SK-N-SH (cell line): ENCODE measurements around the gene MCAM. TPM values are rescaled to one million over a fixed set of nuclear protein-coding genes. Genes with fewer than 3 reads are reported as not detected.

ENCODE experiments used
- CTCF ChIA-PET: fragments of 300-600, 350-600 bp; formaldehyde crosslinking; extraction: SDS; loops from one replicate; lab custom pipeline; 2021; lab: Yijun Ruan, JAX
- POLR2A ChIA-PET: fragments of 350-600 bp; sonication (Branson Sonifier 250); formaldehyde crosslinking; extraction: SDS; loops from one replicate; lab custom pipeline; 2020; ENCODE audit warnings: antibody characterized with exemption, inconsistent platforms; lab: Yijun Ruan, JAX
- DNase-seq: peaks from one replicate; pipeline ENCODE4 v3.0.0; 2012
- H2AFZ ChIP-seq: fragments of 200-600 bp; sonication (generic); 2 replicates; pipeline ENCODE4 v1.8.1; 2016; ENCODE audit warnings: antibody characterized with exemption, mild to moderate bottlenecking, low read depth
- H3F3A ChIP-seq: fragments of 200-600 bp; sonication (generic); replicated peaks from 2 replicates; pipeline ENCODE3; 2016; ENCODE audit warnings: antibody characterized with exemption, mild to moderate bottlenecking; ENCODE audit not compliant: insufficient read depth
- H3K27ac ChIP-seq, 2 experiments: fragments of 200-500 bp in 1 of 2; fragments of 200-600 bp in 1 of 2; sonication (Bioruptor generic) in 1 of 2; sonication (generic), shearing (Covaris generic) in 1 of 2; 2 replicates each; pipeline versions ENCODE4 v1.5.1 to v1.6.1; 2014 to 2016; ENCODE audit warnings: low read depth in 2 of 2, inconsistent platforms in 1 of 2, low read length in 1 of 2, mild to moderate bottlenecking in 1 of 2, mixed read lengths in 1 of 2
- H3K27me3 ChIP-seq: fragments of 200-600 bp; sonication (generic), shearing (Covaris generic); 2 replicates; pipeline ENCODE4 v1.6.1; 2016; ENCODE audit warnings: mixed run types; ENCODE audit not compliant: insufficient read depth
- H3K36me3 ChIP-seq, 2 experiments: fragments of 200-500 bp in 1 of 2; fragments of 200-600 bp in 1 of 2; sonication (Bioruptor generic) in 1 of 2; sonication (generic) in 1 of 2; replicated peaks in 1 of 2; 2 replicates each; pipeline versions ENCODE3 to v1.5.1; 2014 to 2016; ENCODE audit warnings: low read length in 1 of 2, mild to moderate bottlenecking in 1 of 2; ENCODE audit not compliant: insufficient read depth in 2 of 2, control insufficient read depth in 1 of 2
- H3K4me1 ChIP-seq, 2 experiments: fragments of 200-500 bp in 1 of 2; fragments of 200-600 bp in 1 of 2; sonication (Bioruptor generic) in 1 of 2; sonication (generic), shearing (Covaris generic) in 1 of 2; 2 replicates each; pipeline versions ENCODE4 v1.5.1 to v1.6.1; 2014 to 2016; ENCODE audit warnings: low read depth in 1 of 2, low read length in 1 of 2, mixed run types in 1 of 2; ENCODE audit not compliant: insufficient read depth in 2 of 2, control insufficient read depth in 1 of 2
- H3K4me2 ChIP-seq: fragments of 200-600 bp; sonication (generic), shearing (Covaris generic); 2 replicates; pipeline ENCODE4 v1.6.1; 2017; ENCODE audit warnings: mixed run types
- H3K4me3 ChIP-seq, 2 experiments: fragments of 200-500 bp in 1 of 2; fragments of 200-600 bp in 1 of 2; sonication (Bioruptor generic) in 1 of 2; sonication (generic), shearing (Covaris generic) in 1 of 2; 2 replicates each; pipeline versions ENCODE4 v1.5.1 to v1.8.1; 2014 to 2016; ENCODE audit warnings: low read depth in 2 of 2, inconsistent platforms in 1 of 2, low read length in 1 of 2, mild to moderate bottlenecking in 1 of 2, mixed read lengths in 1 of 2, moderate library complexity in 1 of 2
- H3K79me2 ChIP-seq: fragments of 200-600 bp; sonication (generic); 2 replicates; pipeline ENCODE4 v1.8.1; 2017; ENCODE audit warnings: mild to moderate bottlenecking; ENCODE audit not compliant: insufficient read depth
- H3K9ac ChIP-seq: fragments of 200-600 bp; sonication (generic); 2 replicates; pipeline ENCODE4 v1.6.1; 2017; ENCODE audit warnings: mixed run types
- H3K9me2 ChIP-seq: fragments of 200-600 bp; sonication (generic); 2 replicates; pipeline ENCODE4 v1.6.1; 2017; ENCODE audit warnings: mixed run types
- H3K9me3 ChIP-seq: fragments of 200-600 bp; sonication (generic); 2 replicates; pipeline ENCODE4 v1.6.1; 2017; ENCODE audit warnings: mixed run types, mild to moderate bottlenecking, moderate library complexity
- H4K20me1 ChIP-seq: fragments of 200-600 bp; sonication (generic); 2 replicates; pipeline ENCODE4 v1.6.1; 2017; ENCODE audit warnings: mild to moderate bottlenecking, mixed run types; ENCODE audit not compliant: insufficient read depth
- CHD2 ChIP-seq: fragments of 150-350 bp; IDR thresholded peaks from 2 replicates; pipeline ENCODE4 v1.6.1; 2018; ENCODE audit warnings: low read length; ENCODE audit not compliant: partially characterized antibody
- CTCF ChIP-seq: fragments of 200-600 bp; sonication (generic); IDR thresholded peaks from 2 replicates; pipeline ENCODE4 v1.6.1; 2017; ENCODE audit warnings: antibody characterized with exemption, mild to moderate bottlenecking, moderate library complexity
- EZH2phosphoT487 ChIP-seq: fragments of 200-600 bp; sonication (generic); IDR thresholded peaks from 2 replicates; pipeline ENCODE4 v1.6.1; 2017; ENCODE audit warnings: low read depth, mixed run types, mild to moderate bottlenecking, antibody characterized with exemption, moderate library complexity, borderline replicate concordance
- FOXJ3 ChIP-seq: sonication (generic); formaldehyde crosslinking; IDR thresholded peaks from 2 replicates; pipeline ENCODE4 v1.5.1; 2020; ENCODE audit warnings: mild to moderate bottlenecking, missing genetic modification reagents
- FOXM1 ChIP-seq: IDR thresholded peaks from 2 replicates; pipeline ENCODE4 v1.4.0; 2012; ENCODE audit warnings: low read depth, mild to moderate bottlenecking
- IRF3 ChIP-seq: fragments of 150-350 bp; IDR thresholded peaks from 2 replicates; pipeline ENCODE4 v1.6.1; 2016; ENCODE audit warnings: mild to moderate bottlenecking, low read depth, low read length
- JUND ChIP-seq: IDR thresholded peaks from 2 replicates; pipeline ENCODE4 v1.4.0; 2012
- MXI1 ChIP-seq: IDR thresholded peaks from 2 replicates; pipeline ENCODE4 v1.6.1; 2012; ENCODE audit warnings: mild to moderate bottlenecking, low read depth, low read length, improper control_type of control experiment
- NFIC ChIP-seq: IDR thresholded peaks from 2 replicates; pipeline ENCODE4 v1.4.0; 2012; ENCODE audit warnings: borderline replicate concordance
- PBX3 ChIP-seq: IDR thresholded peaks from 2 replicates; pipeline ENCODE4; 2012
- RXRA ChIP-seq: IDR thresholded peaks from 2 replicates; pipeline ENCODE4 v1.4.0; 2012; ENCODE audit warnings: low read depth, mild to moderate bottlenecking, borderline replicate concordance
- SIN3A ChIP-seq: IDR thresholded peaks from 2 replicates; pipeline ENCODE4 v1.6.1; 2012; ENCODE audit warnings: low read depth, mild to moderate bottlenecking, low read length, moderate library complexity, borderline replicate concordance
- TAF1 ChIP-seq: IDR thresholded peaks from 2 replicates; pipeline ENCODE4 v1.6.1; 2012; ENCODE audit warnings: low read depth, mild to moderate bottlenecking, low read length, moderate library complexity, borderline replicate concordance
- USF1 ChIP-seq: IDR thresholded peaks from 2 replicates; pipeline ENCODE4 v1.4.0; 2012; ENCODE audit warnings: low read depth, borderline replicate concordance
- YY1 ChIP-seq: IDR thresholded peaks from 2 replicates; pipeline ENCODE4 v1.4.0; 2012; ENCODE audit warnings: low read depth, mild to moderate bottlenecking
- ZBTB33 ChIP-seq: IDR thresholded peaks from 2 replicates; pipeline ENCODE4 v1.4.0; 2012; ENCODE audit warnings: low read depth, borderline replicate concordance
- WGBS: methylation state at CpG from one replicate; pipeline ENCODE4 v1.1.6; 2017; ENCODE audit warnings: low lambda C conversion rate; 5-methylcytosine and 5-hydroxymethylcytosine counted together
- polyA plus RNA-seq, 3 experiments: library from polyadenylated mRNA; depleted of rRNA; stranded (reverse); fragments of >200 nt; gene quantifications; 2 replicates each; pipeline ENCODE4 v1.2.3, GENCODE V29; 2012

The MCAM gene
- polyA plus RNA-seq, 1 of the 3 experiments (the other 2 are of a cell fraction) = 22.8 TPM

GRCh38 chr11:119316016-119316728 is 758 bp downstream of the MCAM start (continued):
- no peak for TF ChIP-seq ZBTB33
- TF ChIP-seq YY1 = no peak
- peak; percentile 75 for TF ChIP-seq MXI1
- no peak for TF ChIP-seq CHD2
- TF ChIP-seq SIN3A = no peak
- no peak for TF ChIP-seq CTCF
- TF ChIP-seq JUND = no peak
- TF ChIP-seq USF1 = no peak
- TF ChIP-seq FOXM1 = no peak
- no peak for TF ChIP-seq EZH2phosphoT487

- Histone ChIP-seq H2AFZ (no peak overlapping the region), H3K4me2 (peak overlapping the region; percentile 100), H3K36me3 (no peaks in the 10 kb centered on the region), H3K79me2 (no peaks in the 10 kb centered on the region), H3K9ac (no peak overlapping the region), H3K9me3 (no peaks in the 10 kb centered on the region), H4K20me1 (no peaks in the 10 kb centered on the region), H3K27ac (no peak overlapping the region), H3K9me2 (no peaks in the 10 kb centered on the region), H3K4me1 (peaks cover 12 to 31% of the 10 kb centered on the region in 2 experiments; a peak in 2 of 4 replicates), H3F3A (peaks cover 8% of the 10 kb centered on the region), H3K4me3 (peak overlapping the region; percentile 55 to 68; a peak in 3 of 4 replicates), H3K27me3 (no peaks in the 10 kb centered on the region)
- ChIA-PET POLR2A (interaction anchor here (0.6 to 1.6 kb wide), 4 partner anchors 23 to 461 kb away, joined by 3 to 5 read pairs (median 4); partner anchors contain the start of genes C2CD2L and CBL), CTCF (interaction anchor here (0.5 to 4.8 kb wide), 13 partner anchors 8 to 216 kb away, joined by 3 to 22 read pairs (median 5); partner anchors contain the start of gene CBL)
- WGBS = 61% methylated on average over 7 of the region's 29 CpGs
- DNase-seq = peak; percentile 72
- TF ChIP-seq USF1 = no peak
- TF ChIP-seq NFIC = peak; percentile 39; the same call in 1 of the 2 replicates
- TF ChIP-seq RXRA = no peak
- TF ChIP-seq IRF3 = no peak
- no peak for TF ChIP-seq PBX3
- TF ChIP-seq FOXJ3 (CRISPR knock-in tag) = no peak
- peak; percentile 19; the same call in 1 of the 2 replicates for TF ChIP-seq CTCF
- no peak for TF ChIP-seq FOXM1
- no peak for TF ChIP-seq CHD2
- TF ChIP-seq TAF1 = no peak
Measured at GRCh38 chr11:119315131-119316015, 1.6 kb downstream of the MCAM start.
